HepG2 (cell line): ENCODE data around the gene PRRT2. TPM values are rescaled to one million over a fixed set of nuclear protein-coding genes. Genes with fewer than 3 reads are reported as not detected.

Source experiments
- BATF2 ChIP-seq: sonication (generic); formaldehyde crosslinking; IDR thresholded peaks from 2 replicates; pipeline ENCODE4 v1.8.0; 2022; ENCODE audit warnings: mild to moderate bottlenecking, missing genetic modification reagents, moderate library complexity
- HNRNPK ChIP-seq: fragments of 200-400 bp; formaldehyde crosslinking; IDR thresholded peaks from 2 replicates; pipeline ENCODE4 v1.6.1; 2018; ENCODE audit warnings: low read length, low read depth, moderate library complexity, mild to moderate bottlenecking; ENCODE audit not compliant: poor library complexity, severe bottlenecking
- IKZF5 ChIP-seq: IDR thresholded peaks from 2 replicates; pipeline ENCODE4 v1.6.1; 2018; ENCODE audit warnings: missing genetic modification reagents, mild to moderate bottlenecking, missing compliant biosample characterization
- LRRFIP1 ChIP-seq: sonication (generic); formaldehyde crosslinking; conservative IDR thresholded peaks from 2 replicates; pipeline ENCODE4 v1.4.0; 2020; ENCODE audit warnings: missing genetic modification reagents
- NRL ChIP-seq: sonication (generic); formaldehyde crosslinking; IDR thresholded peaks from 2 replicates; pipeline ENCODE4 v1.5.0; 2020; ENCODE audit warnings: missing genetic modification reagents, mild to moderate bottlenecking, moderate library complexity, borderline replicate concordance
- PBX3 ChIP-seq: sonication (generic); formaldehyde crosslinking; IDR thresholded peaks from 2 replicates; pipeline ENCODE4 v1.8.1; 2023; ENCODE audit warnings: missing genetic modification reagents, inconsistent platforms, borderline replicate concordance
- PRMT3 ChIP-seq: sonication (generic); formaldehyde crosslinking; IDR thresholded peaks from 2 replicates; pipeline ENCODE4 v1.8.1; 2022; ENCODE audit warnings: low read depth, mild to moderate bottlenecking, moderate library complexity, missing genetic modification reagents, borderline replicate concordance
- SCMH1 ChIP-seq: sonication (generic); formaldehyde crosslinking; IDR thresholded peaks from 2 replicates; pipeline ENCODE4 v1.9.0; 2021; ENCODE audit warnings: missing genetic modification reagents, mild to moderate bottlenecking, borderline replicate concordance
- TRIM24 ChIP-seq: sonication (generic); formaldehyde crosslinking; IDR thresholded peaks from 2 replicates; pipeline ENCODE4 v1.8.0; 2022; ENCODE audit warnings: mild to moderate bottlenecking, missing genetic modification reagents
- ZBED4 ChIP-seq: sonication (generic); formaldehyde crosslinking; IDR thresholded peaks from 2 replicates; pipeline ENCODE4 v1.4.0; 2020; ENCODE audit warnings: missing genetic modification reagents, borderline replicate concordance
- ZBTB26 ChIP-seq: IDR thresholded peaks from 2 replicates; pipeline ENCODE4 v1.6.1; 2016; ENCODE audit warnings: missing compliant biosample characterization, missing genetic modification reagents, borderline replicate concordance
- ZFY ChIP-seq: sonication (generic); formaldehyde crosslinking; IDR thresholded peaks from 2 replicates; pipeline ENCODE4 v1.4.0; 2020; ENCODE audit warnings: missing genetic modification reagents
- ZNF335 ChIP-seq: sonication (generic); formaldehyde crosslinking; IDR thresholded peaks from 2 replicates; pipeline ENCODE4 v1.4.0; 2020; ENCODE audit warnings: missing genetic modification reagents
- ZNF44 ChIP-seq: sonication (generic); formaldehyde crosslinking; IDR thresholded peaks from 2 replicates; pipeline ENCODE4 v1.5.1; 2020; ENCODE audit warnings: mild to moderate bottlenecking, missing genetic modification reagents
- ZNF576 ChIP-seq: sonication (generic); formaldehyde crosslinking; IDR thresholded peaks from 2 replicates; pipeline ENCODE4 v1.4.0; 2020; ENCODE audit warnings: mild to moderate bottlenecking, missing genetic modification reagents
- ZNF780A ChIP-seq: sonication (generic); formaldehyde crosslinking; IDR thresholded peaks from 2 replicates; pipeline ENCODE4 v1.8.0; 2022; ENCODE audit warnings: mild to moderate bottlenecking, missing genetic modification reagents, moderate library complexity
- polyA plus RNA-seq, 8 experiments: library from polyadenylated mRNA; depleted of rRNA in 3 of 8; stranded (reverse) in 7 of 8; unstranded in 1 of 8; fragments of >200 nt; fragmentation: Illumina TruSeq in 4 of 8; extraction: Trizol in 4 of 8; gene quantifications; 2 replicates each; pipeline versions ENCODE4 v1.2.1 to v1.2.3, GENCODE V29; 2011 to 2016; ENCODE audit warnings: low read depth in 4 of 8, missing spikeins in 1 of 8, mixed read lengths in 1 of 8; ENCODE audit not compliant: insufficient read depth in 1 of 8
- total RNA-seq, 5 experiments: library from RNA; depleted of rRNA; stranded (reverse); fragments of >200 nt; fragmentation: Illumina TruSeq; extraction: Trizol; gene quantifications; 2 replicates each; pipeline ENCODE4 v1.2.3, GENCODE V29; 2016; ENCODE audit warnings: low read depth in 1 of 5

The PRRT2 gene
- total and polyA plus RNA-seq, 2 of the 13 experiments (the other 11 are each of a cell fraction or from before 2014, with no cell fraction given), result 0.51 to 1.1 TPM

GRCh38 chr16:29811896-29812665 is at the start of gene PRRT2 (continued):
- TF ChIP-seq ZNF335 (CRISPR knock-in tag), result no peak; the same call in 1 of the 2 replicates
- peak; percentile 35 for TF ChIP-seq HNRNPK
- no peak for TF ChIP-seq PBX3 (CRISPR knock-in tag)
- TF ChIP-seq SCMH1, result no peak
- TF ChIP-seq ZBTB26 (CRISPR knock-in tag), result no peak
- no peak for TF ChIP-seq ZBED4
- TF ChIP-seq ZFY (CRISPR knock-in tag), result 0 out of 2 replicates have a peak, but pooled peaks have one; percentile 24
- TF ChIP-seq LRRFIP1 (CRISPR knock-in tag), result no peak
- 0 out of 2 replicates have a peak, but pooled peaks have one; percentile 15 for TF ChIP-seq NRL (CRISPR knock-in tag)
- TF ChIP-seq BATF2 (CRISPR knock-in tag), result no peak
- 0 out of 2 replicates have a peak, but pooled peaks have one; percentile 72 for TF ChIP-seq ZNF576 (CRISPR knock-in tag)
- no peak for TF ChIP-seq PRMT3 (CRISPR knock-in tag)
- no peak for TF ChIP-seq ZNF44
- no peak for TF ChIP-seq TRIM24
- no peak for TF ChIP-seq ZNF780A
- no peak for TF ChIP-seq IKZF5 (CRISPR knock-in tag)
